Activated T-cell treated with anti-CD3 and anti-CD28 coated beads, Interleukin-2, amount 50 U/mL, for 1 hour (primary cell): ENCODE measurements around the gene LNX2.

ENCODE experiments used
- DNase-seq: peaks from one replicate; pipeline ENCODE4 v3.0.0-alpha.2; 2020

Gene LNX2

GRCh38 chr13:27497563-27498230 is 122.6 kb downstream of the LNX2 start:
- DNase-seq: no peak

DNA sequence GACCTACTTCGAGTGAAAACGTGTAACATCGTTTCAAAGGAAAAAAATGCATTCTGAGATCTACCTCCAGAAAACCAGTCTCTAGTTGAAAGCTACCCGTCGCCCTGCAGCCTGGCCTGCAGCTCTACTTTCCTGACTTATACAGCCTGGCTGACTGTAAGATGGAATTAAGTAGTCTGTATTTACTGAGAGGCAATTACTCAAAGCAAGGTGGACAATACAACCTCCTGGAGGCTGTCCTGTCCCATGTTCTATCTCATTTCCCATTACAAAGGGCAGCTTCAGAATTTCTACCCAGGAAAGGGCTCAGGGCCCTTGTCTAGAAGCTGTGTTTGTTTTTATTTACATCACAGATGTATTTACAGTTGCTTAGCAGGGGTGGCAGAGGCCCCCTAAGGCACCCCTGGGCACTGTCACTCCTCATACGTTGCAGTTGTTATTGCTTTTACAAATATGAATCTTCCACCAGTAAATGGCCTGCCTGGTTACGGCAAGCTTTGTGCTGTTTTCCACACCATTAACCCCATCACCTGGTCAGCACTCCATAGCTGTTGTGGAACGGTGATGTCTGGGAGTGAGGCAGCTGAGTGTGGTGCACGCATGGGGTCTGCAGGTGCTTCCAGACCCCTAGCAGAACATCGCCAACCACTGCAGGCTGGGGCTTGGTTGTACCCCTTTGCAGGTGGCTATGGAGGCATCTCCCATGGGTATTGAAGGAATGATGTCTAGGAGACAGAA is 123.6 kb downstream of the LNX2 start:
- no peak for DNase-seq

DNA sequence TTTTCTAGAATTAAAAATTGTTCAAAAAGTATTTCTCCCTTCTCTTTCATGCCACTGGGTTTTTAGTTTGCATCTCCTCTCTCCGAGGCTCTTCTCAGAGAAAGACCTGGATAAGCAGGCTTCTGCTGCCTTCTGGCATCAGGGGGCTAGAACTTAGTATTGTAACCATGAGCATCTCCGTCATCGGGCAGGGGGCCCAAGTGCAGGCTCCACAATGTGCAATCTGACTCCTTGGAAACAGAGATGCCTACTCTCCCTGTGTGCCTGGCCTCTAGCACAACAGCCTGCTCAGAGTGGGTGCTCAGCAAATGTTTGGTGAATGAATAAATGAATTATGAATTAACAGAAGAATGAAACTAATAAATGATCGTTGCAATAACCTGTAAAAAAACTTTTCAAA is 124.3 kb downstream of the LNX2 start:
- DNase-seq: no peak
